Stimulated activated naive CD8-positive, alpha-beta T cell treated with anti-CD3 and anti-CD28 coated beads, Interleukin-15, amount 100 ng/mL, for 72 hours (primary cell): ENCODE results near the gene RASSF1.
"Not testable (repeated sequence)": the region's sequence is repeated elsewhere in the genome, so short reads cannot be mapped to it uniquely, and the experiment has no call there.

Experiments used
- ATAC-seq: fragments of 150-1000 bp; cut with Tn5 transposase; 2 replicates; pipeline ENCODE4 v1.10.0; 2021; ENCODE audit warnings: mild to moderate bottlenecking, moderate library complexity
- DNase-seq, 2 donors: peaks; one replicate each; pipeline ENCODE4 v3.0.0; 2021 to 2022
- H3K27ac Mint-ChIP-seq, 2 donors: one replicate each; pipeline ENCODE4 v1.8.0; 2022; ENCODE audit warnings: mild to moderate bottlenecking in 2 of 2, mixed read lengths in 2 of 2, moderate library complexity in 2 of 2
- H3K27me3 Mint-ChIP-seq: one replicate; pipeline ENCODE4 v1.8.0; 2022; ENCODE audit warnings: mixed read lengths
- H3K4me1 Mint-ChIP-seq: one replicate; pipeline ENCODE4 v1.8.0; 2022; ENCODE audit warnings: mild to moderate bottlenecking, mixed read lengths
- H3K4me3 Mint-ChIP-seq, 2 donors: one replicate each; pipeline ENCODE4 v1.8.0; 2022; ENCODE audit warnings: mild to moderate bottlenecking in 2 of 2, mixed read lengths in 2 of 2, moderate library complexity in 1 of 2
- H3K9me3 Mint-ChIP-seq, 2 donors: one replicate each; pipeline ENCODE4 v1.8.0; 2022; ENCODE audit warnings: mixed read lengths in 2 of 2

Gene RASSF1

DNA sequence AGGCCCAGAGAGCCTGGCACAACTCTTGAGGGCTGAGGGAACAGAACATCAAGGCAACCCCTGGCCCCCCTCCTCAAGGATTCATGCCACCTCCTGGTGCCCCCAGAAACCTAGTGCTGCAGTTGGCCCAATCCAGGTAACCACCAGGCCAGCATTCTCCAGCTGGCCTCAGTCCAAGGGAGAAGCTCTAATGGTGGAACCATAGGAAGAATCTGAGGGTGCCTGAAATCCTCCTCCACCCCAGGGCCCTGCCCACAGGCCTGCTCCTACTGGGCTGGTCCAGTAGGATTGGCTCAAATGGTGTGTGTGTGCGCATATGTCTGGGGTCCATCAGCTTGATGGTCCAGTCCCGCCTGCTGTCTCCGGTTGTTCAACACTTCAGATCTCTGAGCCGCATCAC lies 25.8 kb downstream of the RASSF1 start:
- DNase-seq: no peak
- Mint-ChIP-seq H3K9me3 (no peaks in the 10 kb centered on the region), H3K4me3 (no peak overlapping the region), H3K4me1 (peaks cover 43% of the 10 kb centered on the region), H3K27me3 (no peaks in the 10 kb centered on the region), H3K27ac (peak overlapping the region in 1 of 2 donors; percentile 52)
- ATAC-seq: no peak

DNA sequence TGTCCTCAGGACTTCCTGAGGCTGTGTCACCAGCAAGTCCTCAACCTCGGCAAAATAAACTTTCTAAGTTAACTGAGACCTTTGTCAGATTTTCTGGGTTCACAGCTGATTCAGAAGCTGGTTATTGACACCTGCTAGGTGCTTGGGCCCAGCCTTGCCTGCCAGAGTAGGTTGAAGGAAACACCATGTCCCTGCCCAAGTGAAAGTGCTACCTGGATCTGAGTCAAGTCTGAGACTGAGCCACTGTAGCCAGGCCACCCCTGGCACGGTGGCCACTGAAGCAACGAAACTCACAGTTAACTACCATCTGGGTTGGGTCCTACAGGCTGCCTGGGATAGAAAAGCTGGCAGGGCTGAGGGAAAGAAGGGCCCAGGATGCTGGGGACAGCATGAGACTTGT lies 26.3 kb downstream of the RASSF1 start:
- H3K27me3 Mint-ChIP-seq: no peaks in the 10 kb centered on the region
- DNase-seq: no peak
- no peak overlapping the region for H3K4me3 Mint-ChIP-seq
- no peaks in the 10 kb centered on the region for H3K9me3 Mint-ChIP-seq
- no peak overlapping the region for H3K27ac Mint-ChIP-seq
- no peak for ATAC-seq
- peaks cover 38% of the 10 kb centered on the region for H3K4me1 Mint-ChIP-seq

DNA sequence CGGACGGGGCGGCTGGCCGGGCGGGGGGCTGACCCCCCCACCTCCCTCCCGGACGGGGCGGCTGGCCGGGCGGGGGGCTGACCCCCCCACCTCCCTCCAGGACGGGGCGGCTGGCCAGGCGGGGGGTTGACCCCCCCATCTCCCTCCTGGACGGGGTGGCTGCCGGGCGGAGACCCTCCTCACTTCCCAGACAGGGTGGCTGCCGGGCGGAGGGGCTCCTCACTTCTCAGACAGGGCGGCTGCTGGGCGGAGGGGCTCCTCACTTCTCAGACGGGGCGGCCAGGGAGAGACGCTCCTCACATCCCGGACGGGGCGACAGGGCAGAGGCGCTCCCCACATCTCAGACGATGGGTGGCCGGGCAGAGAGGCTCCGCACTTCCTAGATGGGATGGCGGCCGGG lies 28.6 kb downstream of the RASSF1 start:
- H3K4me3 Mint-ChIP-seq, H3K9me3 Mint-ChIP-seq, H3K27me3 Mint-ChIP-seq, ATAC-seq, DNase-seq, H3K27ac Mint-ChIP-seq: not testable (repeated sequence)
- peaks cover 19% of the 10 kb centered on the region for H3K4me1 Mint-ChIP-seq

DNA sequence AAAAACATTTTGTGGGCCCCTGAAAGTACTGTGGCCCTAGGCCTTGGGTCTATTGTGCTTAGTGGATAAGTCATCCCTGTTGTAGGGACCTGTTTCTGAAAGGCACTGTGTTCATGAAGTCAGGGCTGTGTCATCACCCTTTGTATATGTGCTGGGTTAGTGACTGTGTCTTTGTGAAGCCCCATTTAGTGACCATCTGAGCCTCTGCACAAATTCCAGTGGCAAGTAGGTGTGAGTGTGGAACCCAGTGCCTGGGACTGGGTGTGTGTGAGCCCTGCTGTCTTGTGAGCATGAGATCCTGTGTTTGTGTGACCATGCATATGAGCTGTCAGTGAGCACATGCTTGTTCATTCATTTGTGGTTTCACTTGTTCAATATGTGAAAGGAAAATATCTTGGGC lies 36.0 kb downstream of the RASSF1 start:
- Mint-ChIP-seq H3K27me3 (no peaks in the 10 kb centered on the region), H3K4me3 (no peak overlapping the region), H3K9me3 (no peaks in the 10 kb centered on the region), H3K4me1 (peaks cover 19% of the 10 kb centered on the region), H3K27ac (no peak overlapping the region)
- DNase-seq: no peak
- ATAC-seq: no peak

DNA sequence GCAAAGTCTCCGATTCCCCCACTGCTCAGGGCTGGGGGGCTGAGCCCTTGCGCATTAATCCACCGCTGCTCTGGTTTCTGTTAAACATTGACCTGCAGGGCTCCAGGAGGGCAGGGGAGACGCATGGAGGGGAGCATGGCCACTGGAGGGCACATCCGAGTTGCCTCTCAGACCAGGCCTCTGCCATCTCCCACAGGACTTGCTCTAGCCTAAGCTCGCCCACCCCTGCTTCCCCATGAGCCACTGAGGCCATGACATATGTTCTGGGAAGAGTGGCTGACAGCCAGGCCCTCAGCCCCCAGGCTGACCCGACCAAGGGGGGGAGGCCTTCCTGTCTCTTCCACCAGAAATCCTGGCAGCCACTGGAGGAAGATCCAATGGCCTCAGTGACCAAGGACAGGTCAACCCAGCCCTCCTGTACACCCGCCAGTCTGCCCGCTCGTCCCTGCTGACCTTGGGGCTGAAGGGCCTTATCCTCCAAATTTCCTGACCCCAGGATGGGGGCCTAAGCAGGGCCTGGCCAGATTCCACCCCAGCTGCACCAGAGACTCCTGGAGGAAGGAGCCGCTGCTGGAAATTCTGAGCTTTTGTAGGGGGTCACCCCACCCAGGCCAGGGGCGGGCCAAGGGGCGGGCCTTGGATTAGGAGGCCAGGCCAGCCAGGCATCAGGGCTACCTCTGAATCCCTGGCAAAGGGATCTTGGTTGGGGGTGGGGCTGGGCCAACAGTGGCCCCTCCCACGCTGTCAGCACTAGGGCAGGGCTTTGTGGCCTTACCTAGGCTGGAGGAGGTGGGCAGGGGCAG lies 37.4 kb downstream of the RASSF1 start, which contains the start of gene HYAL1:
Gene HYAL1 (minus strand): TSS at position 562 of the 803 bp plus-strand sequence. CDS start 618 bp downstream, outside the sequence.
- peak within 1 kb of the TSS in 1 of 2 donors; percentile 95 for H3K27ac Mint-ChIP-seq
- no peaks in the 10 kb centered on the region for H3K27me3 Mint-ChIP-seq
- H3K4me1 Mint-ChIP-seq: peaks cover 22% of the 10 kb centered on the region
- H3K4me3 Mint-ChIP-seq: no peak within 1 kb of the TSS
- no peak for DNase-seq
- no peak for ATAC-seq
- H3K9me3 Mint-ChIP-seq: no peaks in the 10 kb centered on the region

DNA sequence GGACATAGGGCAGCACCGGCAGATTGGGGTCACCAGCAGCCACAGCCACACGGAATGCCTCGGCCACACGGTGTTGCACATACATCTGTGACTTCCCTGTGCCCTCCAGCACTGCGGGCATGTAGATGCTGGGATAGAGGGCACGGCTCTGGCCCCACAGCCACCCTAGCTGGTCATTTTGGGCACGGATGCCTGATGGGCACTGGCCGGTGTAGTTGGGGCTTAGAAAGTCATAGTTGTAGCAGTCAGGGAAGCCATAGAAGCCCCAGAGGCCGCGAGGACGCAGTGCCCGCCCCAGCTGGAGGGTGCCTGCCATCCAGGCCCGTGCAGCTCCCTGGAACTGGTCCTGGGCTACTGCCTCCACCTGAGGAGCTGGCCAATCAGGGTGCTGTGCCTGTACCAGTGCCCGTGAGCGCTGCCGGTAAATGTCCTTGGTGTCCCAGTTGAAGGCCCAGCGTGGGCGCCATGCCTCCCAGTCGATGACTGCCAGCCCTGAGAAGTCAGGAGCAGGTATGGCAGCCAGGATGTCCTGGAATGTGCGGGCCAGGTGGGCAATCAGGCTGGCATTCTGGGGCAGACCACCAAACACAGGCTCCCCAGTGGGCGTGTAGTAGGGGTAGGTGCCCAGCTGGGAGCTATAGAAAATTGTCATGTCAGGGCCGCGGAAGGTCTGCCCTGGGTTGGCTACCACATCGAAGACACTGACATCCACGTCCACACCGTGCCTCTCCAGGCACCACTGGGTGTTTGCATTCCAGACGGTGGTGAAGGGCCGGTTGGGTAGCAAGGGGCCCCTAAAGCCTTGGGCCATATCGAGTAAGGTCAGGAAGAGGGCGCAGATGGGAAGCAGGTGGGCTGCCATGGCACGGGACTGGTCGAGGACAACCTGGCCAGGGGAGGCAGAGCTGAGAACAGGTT lies 38.3 kb downstream of the RASSF1 start:
- no peak for DNase-seq
- ATAC-seq: no peak
- Mint-ChIP-seq H3K9me3 (no peaks in the 10 kb centered on the region), H3K4me1 (peaks cover 31% of the 10 kb centered on the region), H3K4me3 (no peak overlapping the region), H3K27ac (peak overlapping the region in 1 of 2 donors; percentile 95), H3K27me3 (no peaks in the 10 kb centered on the region)

DNA sequence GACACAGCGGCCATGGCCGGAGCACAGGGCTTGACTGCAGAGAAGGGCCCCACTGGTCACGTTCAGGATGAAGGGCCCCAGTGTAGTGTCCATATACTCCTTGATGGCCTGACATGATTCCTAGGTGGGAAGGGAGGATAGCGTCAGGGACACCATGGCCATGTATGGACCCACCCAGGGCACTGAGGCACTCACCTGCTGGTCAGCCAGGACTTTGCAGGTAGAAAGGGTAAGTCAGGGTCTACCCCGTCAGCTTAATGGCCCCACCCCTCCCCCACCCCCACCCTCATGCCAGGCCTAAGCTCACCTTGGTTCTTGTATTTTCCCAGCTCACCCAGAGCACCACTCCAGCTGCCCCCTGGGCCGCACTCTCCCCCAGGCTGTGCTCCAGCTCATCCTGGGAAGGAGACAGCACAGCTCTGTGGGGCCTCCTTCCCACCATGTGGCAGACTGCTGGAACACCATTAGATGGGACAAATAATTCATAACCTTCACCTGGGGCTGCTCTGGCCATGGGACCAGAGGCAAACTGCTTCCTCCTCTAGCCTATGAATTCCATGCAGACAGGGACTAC lies 39.9 kb downstream of the RASSF1 start:
- DNase-seq (no peak), ATAC-seq (no peak)
- Mint-ChIP-seq H3K4me3 (peak overlapping the region; percentile 91 to 99), H3K4me1 (peaks cover 41% of the 10 kb centered on the region), H3K27ac (peak overlapping the region in 1 of 2 donors; percentile 90), H3K9me3 (no peaks in the 10 kb centered on the region), H3K27me3 (no peaks in the 10 kb centered on the region)

DNA sequence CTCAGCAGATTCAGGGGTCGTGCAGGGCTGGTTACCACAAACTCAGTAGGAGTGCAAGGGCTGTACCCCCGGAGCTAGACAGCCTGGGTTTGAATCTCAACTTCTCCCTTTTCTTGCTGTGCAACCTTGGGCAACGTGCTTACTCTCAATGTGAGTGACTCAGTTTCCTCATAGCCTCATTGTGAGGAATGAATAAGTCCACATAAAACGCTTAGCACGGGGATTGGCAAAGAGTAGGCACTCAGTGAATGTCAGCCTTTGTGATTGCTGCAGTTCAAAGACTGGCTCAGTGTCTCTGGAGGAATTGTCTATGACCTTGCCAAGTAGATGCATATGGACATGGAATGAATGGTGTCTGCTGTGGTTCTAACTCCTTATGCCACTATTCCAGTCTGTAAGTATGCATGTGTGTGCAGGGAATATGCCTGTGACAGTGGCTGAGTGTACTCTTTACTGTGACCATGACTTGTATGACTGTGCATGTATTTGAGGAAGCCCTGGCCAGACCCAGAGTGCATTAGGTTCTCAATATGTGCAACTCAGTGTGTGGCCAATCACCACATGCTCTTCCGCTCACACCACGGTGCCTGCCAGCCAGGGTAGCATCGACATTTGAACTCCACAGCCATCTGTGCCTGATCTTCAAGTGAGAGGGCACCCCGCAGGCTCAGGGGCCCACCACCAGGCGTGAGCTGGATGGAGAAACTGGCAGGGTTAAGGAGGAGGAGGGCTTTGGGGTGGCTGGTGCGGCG lies 40.5 kb downstream of the RASSF1 start:
- Mint-ChIP-seq H3K27ac (peak overlapping the region; percentile 67 to 90), H3K4me1 (peaks cover 41% of the 10 kb centered on the region), H3K4me3 (peak overlapping the region; percentile 91 to 99), H3K9me3 (no peaks in the 10 kb centered on the region), H3K27me3 (no peaks in the 10 kb centered on the region)
- DNase-seq (no peak), ATAC-seq (no peak)

DNA sequence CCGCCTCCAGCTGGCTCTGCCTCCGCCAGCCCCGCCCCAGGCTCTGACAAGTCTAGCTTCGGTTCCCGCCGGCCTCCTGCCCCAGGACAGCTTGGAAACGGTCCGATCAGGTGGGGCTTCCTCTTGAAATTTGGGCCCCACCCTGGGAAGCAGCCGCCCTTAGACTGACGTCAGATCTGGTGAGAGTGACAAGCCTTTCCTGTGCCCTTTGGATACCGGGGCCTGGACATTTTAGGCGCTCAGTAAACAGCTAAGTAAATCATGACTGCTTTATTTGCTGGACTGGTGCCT lies 41.1 kb downstream of the RASSF1 start:
- DNase-seq (no peak), ATAC-seq (no peak)
- H3K9me3 Mint-ChIP-seq: no peaks in the 10 kb centered on the region
- peak overlapping the region; percentile 67 to 90 for H3K27ac Mint-ChIP-seq
- no peaks in the 10 kb centered on the region for H3K27me3 Mint-ChIP-seq
- H3K4me1 Mint-ChIP-seq: peaks cover 41% of the 10 kb centered on the region
- peak overlapping the region; percentile 91 to 99 for H3K4me3 Mint-ChIP-seq

DNA sequence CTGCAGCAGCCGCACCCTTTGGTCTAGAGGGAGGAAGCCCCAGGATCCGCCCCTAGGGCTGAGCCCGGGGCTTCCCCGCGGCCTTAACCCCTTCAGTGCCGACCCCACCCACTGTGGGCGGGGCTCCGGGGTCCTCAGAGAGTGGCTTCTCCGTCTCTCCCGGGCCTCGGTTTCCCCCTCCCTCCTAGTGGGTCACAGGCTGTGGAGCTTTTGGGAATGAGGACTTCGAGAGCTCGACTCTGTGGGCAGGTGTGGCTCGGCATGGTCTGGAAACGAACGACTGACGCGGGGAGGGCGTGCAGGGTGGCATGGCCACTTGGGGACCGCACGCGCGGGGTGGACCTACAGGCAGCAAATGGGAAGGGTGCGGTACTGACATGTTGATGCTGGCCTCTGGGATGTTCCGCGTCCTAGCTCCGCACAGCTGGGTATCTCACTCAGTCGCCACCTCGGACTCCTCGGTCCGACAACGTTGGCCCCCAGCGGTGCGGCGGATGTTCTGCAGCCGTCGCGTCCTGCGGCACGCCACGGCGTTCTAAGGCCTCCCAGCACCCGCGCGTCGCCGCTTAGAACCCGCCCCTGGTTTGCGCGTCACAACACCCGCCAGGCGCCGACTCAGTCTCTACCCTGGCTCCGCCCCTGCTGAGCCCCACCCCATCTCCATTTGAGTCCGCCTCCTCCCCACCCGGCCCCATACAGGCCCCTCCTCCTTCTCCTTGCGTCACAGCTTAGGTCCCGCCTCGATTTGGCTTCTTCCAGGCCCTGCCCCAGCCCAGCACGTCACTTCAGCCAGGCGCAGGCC lies 41.6 kb downstream of the RASSF1 start, which contains the start of the genes HYAL3 and NAA80:
Gene HYAL3 (minus strand): TSS at position 570 of the 802 bp plus-strand sequence. CDS start 3,803 bp downstream, outside the sequence.
Gene NAA80 (minus strand): TSS at position 570 of the 802 bp plus-strand sequence. CDS start 1,942 bp downstream, outside the sequence.
- peak; percentile 99 for DNase-seq
- Mint-ChIP-seq H3K4me1 (peaks cover 41% of the 10 kb centered on the region), H3K4me3 (peak within 1 kb of the TSS; percentile 91 to 99), H3K27me3 (no peaks in the 10 kb centered on the region), H3K9me3 (no peaks in the 10 kb centered on the region), H3K27ac (peak within 1 kb of the TSS; percentile 97 to 99)
- peak; percentile 91 for ATAC-seq

DNA sequence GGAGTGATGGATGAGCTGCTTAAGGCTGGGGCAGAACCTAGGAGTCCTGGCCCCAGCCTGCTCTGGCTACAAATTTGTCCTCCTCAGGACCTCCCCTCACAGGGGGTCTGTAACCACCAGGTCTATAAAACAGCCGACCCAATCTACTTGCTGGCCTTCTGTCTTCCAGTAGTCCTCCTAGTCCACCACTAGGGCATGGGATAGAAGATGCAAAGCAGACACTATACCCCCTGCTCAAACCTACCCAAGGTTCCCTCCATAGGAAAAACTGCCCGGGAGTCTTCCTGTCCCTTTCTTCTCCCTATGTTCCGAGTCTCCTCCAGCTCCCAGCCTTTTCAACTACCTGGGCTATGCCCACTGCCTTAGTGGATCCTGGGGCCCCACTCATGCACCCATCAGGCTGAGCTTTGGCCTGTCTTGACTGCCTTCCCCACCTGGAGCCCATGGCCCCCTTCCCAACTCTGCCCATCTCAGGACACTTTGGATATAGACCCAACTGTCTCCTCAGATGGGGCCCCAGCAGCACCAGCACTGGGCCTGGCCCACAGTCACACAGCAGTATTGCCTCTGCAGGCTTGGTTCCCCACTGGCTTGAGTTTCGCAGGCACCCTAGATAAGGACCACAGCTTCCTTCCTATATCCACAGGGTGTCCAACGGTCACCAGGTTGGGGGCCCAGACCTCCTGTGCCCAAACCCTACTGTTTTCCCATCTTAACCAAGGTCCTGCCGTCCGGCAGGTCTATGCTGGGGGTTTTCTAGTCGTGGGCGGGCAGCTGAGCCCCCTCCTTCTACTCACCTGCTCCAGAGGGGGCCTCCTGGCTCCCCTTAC lies 42.5 kb downstream of the RASSF1 start:
- peak overlapping the region in 1 of 2 donors; percentile 52 for H3K27ac Mint-ChIP-seq
- H3K4me1 Mint-ChIP-seq: peaks cover 45% of the 10 kb centered on the region
- H3K9me3 Mint-ChIP-seq: no peaks in the 10 kb centered on the region
- DNase-seq (no peak), ATAC-seq (no peak)
- H3K4me3 Mint-ChIP-seq: peak overlapping the region; percentile 91 to 99
- H3K27me3 Mint-ChIP-seq: no peaks in the 10 kb centered on the region

DNA sequence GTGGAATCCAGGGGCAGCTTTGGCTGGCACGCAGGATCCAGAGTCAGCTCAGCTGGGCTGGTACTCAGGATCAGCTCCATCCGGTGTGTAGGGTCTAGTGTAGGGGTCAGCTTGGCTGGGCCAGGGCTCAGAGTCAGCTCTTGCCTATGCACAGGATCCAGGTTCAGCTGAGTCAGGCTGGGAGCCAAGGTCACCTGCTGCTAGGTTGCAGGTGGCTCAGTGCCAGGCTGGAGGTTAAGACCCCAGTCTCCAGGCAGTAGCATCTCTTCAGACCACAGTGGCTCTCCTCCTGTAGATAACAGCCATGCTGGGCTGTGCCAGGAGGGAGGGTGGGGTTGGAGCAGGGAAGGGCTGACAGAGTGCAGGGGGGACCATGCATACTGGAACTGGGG lies 43.3 kb downstream of the RASSF1 start:
- ATAC-seq (no peak), DNase-seq (no peak)
- Mint-ChIP-seq H3K27me3 (no peaks in the 10 kb centered on the region), H3K9me3 (no peaks in the 10 kb centered on the region), H3K27ac (no peak overlapping the region), H3K4me3 (no peak overlapping the region), H3K4me1 (peaks cover 47% of the 10 kb centered on the region)

DNA sequence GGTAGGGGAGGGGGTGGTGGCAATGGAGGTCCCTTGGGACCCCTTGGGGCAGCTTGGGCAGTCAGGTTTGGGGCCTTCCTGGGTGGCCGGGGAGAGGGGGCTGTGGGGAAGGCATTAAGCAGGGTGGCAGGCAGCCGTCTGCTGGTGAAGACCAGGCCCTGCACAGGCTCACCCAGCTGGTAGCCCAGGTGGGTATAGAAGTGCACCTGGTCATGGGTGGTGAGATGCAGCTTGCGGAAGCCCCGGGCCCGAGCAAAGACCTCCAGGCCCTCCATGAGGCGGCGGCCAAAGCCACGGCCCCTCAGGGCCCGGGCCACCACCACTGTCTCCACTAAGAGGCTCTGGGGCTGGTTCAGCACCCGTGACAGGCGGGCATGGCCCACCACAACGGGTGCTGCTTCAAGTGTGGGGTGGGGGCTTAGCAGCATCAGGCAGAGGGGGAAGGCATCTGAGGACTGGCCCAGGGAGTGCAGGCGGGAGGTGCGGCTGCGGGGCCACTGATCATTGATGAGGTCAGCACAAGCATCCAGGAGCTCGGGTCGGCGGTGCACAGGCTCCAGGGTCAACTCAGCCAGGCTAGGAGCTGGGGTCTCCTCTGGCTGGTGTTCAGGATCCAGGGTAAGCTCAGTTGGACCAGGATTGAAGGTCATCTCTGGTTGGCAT lies 43.8 kb downstream of the RASSF1 start:
- no peak for DNase-seq
- H3K4me3 Mint-ChIP-seq: no peak overlapping the region
- H3K9me3 Mint-ChIP-seq: no peaks in the 10 kb centered on the region
- peak overlapping the region in 1 of 2 donors; percentile 50 for H3K27ac Mint-ChIP-seq
- no peak for ATAC-seq
- H3K4me1 Mint-ChIP-seq: peaks cover 48% of the 10 kb centered on the region
- no peaks in the 10 kb centered on the region for H3K27me3 Mint-ChIP-seq
